ENCODE results near the gene PRKCD. TPM values are rescaled to one million over a fixed set of nuclear protein-coding genes. Genes with fewer than 3 reads are reported as not detected.

The PRKCD gene
- 3.8 and 4.5 TPM in 2 replicates for total RNA-seq

GRCh38 chr3:53160660-53161449, at the start of gene PRKCD:
Gene PRKCD (plus strand): TSS chr3:53161209. CDS start chr3:53178423, 17,214 bp downstream.

GRCh38 chr3:53130179-53131061, 30.6 kb upstream of the PRKCD start, which contains the start of gene RFT1:
Gene RFT1 (minus strand): TSS chr3:53130435. CDS start chr3:53130400, 35 bp downstream.

Other genes with a start within 250 kb of the PRKCD start
- gene SFMBT1, start 115.1 kb upstream of the PRKCD start, total RNA-seq: 1.8 and 2.0 TPM in 2 replicates
- gene RFT1, start 30.8 kb upstream of the PRKCD start, total RNA-seq: 14.3 and 22.9 TPM in 2 replicates
- 524 and 631 TPM in 2 replicates for gene TKT, start 94.8 kb downstream of the PRKCD start, total RNA-seq
- gene DCP1A, start 186.3 kb downstream of the PRKCD start, total RNA-seq: 8.1 and 12.0 TPM in 2 replicates

All from cardiac atrium fibroblast (primary cell).